GM21737 (cell line): ENCODE measurements around the gene TMEM260.
"Not testable (repeated sequence)": the region's sequence is repeated elsewhere in the genome, so short reads cannot be mapped to it uniquely, and the experiment has no call there.

Experiments used
- ATAC-seq: cut with Tn5 transposase; IDR thresholded peaks from one replicate; pipeline ENCODE4 v1.9.1; 2021; ENCODE audit warnings: mild to moderate bottlenecking, moderate library complexity; ENCODE audit not compliant: unreplicated experiment

TMEM260 gene

GRCh38 chr14:56666716-56667115 is 87.1 kb downstream of the TMEM260 start:
- no peak for ATAC-seq

DNA sequence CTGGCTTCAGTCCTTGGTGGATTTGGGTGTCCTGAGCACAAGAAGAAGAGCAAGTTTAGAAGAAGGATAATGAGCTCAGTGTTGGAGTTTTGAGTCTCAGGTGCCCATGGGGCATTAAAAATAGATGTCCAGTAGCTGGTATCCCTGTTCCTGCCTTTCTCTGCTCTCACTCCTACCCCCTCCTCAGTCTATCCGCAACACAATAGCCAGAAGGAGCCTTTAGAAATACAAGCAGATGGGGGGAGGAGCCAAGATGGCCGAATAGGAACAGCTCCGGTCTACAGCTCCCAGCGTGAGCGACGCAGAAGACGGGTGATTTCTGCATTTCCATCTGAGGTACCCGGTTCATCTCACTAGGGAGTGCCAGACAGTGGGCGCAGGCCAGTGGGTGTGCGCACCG is 87.7 kb downstream of the TMEM260 start:
- ATAC-seq = not testable (repeated sequence)

GRCh38 chr14:56676042-56676441 is 96.4 kb downstream of the TMEM260 start:
- no peak for ATAC-seq

DNA sequence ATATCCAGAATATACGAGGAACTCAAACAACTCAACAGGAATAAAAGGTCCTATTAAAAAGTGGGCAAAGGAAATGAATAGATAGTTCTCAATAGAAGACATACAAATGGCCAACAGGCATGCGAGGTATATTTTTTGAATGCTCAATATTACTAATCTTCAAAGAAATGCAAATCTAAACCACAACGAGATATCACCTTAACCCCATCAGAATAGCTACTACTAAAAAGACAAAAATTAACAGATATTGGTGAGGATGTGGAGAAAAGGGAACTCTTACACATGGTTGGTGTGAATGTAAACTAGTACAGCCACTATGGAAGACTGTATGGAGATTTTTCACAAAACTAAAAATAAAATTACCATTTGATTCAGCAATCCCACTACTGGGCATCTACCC is 99.2 kb downstream of the TMEM260 start:
- ATAC-seq = no peak

DNA sequence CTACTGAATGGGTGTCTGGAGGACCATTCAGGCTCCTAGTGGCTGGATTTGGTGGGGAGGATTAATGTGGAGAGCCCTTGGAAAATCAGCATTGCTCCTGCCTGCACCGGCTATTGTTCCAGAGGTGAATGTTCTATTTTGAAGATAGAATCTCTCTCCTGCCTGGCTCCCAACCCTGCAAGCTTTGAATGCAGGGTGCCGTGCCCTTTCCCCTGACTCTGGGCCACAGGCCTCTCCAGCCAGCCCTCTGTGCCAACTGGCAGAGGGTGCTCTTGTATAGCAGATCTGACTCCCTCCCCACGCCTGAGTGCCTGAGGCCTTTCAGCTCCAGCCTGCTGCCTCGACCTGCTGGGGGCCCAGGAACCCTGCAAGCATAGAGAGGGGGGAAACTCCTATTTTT is 106.8 kb downstream of the TMEM260 start:
- ATAC-seq = no peak

DNA sequence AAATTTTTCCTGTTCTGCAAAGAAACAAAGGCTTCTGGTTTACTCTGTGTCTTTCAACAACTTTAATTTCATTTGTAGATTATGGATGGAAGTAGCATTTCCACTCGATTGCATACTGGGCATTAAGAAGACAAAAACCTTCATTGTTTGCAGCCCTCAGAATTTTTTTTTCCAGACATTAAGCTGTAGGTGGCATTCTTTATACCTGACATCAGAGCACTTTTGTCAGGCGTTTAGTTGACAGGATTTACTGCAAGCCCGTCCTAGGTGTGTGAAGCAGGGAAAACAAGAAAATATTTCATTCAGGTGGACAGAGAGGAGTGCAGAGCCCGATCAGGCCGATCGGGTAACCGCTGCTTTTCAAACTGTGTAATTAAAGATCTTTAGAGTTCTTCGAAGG is 107.5 kb downstream of the TMEM260 start:
- ATAC-seq = no peak

DNA sequence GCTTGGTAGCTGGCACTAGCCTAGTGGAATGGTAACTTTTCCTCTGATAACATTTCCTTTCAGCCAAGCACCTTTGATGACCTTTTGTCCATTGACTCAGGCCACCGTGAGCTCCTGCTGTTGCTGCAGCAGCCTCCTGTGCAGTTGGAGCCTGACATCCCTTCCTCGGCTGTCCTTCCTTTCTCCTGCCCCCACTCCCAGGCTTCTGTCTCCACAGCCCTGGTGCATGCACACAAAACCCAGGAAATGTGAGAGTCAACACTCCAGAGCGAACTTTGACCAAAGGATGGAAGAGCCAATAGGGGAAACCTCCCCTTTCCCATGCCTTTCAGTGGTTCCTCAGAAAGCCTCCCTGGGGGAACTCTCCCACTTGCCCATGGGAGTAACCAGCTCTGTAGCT is 115.0 kb downstream of the TMEM260 start:
- ATAC-seq = no peak

GRCh38 chr14:56695216-56695615 is 115.6 kb downstream of the TMEM260 start:
- not testable (repeated sequence) for ATAC-seq
